Mesenchymal stem cell (in vitro differentiated cells and primary cell): ENCODE measurements around the gene ARFIP1.

Experiments
- DNase-seq: peaks from one replicate; pipeline ENCODE4 v3.0.0-alpha.2; 2013
- H2AFZ ChIP-seq: one replicate; pipeline ENCODE4 v1.6.1; 2013; ENCODE audit warnings: low read depth, mild to moderate bottlenecking, control low read depth, inconsistent platforms, low read length, moderate library complexity
- H2AK5ac ChIP-seq: 2 replicates; pipeline ENCODE4 v1.6.1; 2013; ENCODE audit warnings: low read length, moderate library complexity, mild to moderate bottlenecking, inconsistent platforms; ENCODE audit not compliant: severe bottlenecking
- H2BK120ac ChIP-seq: one replicate; pipeline ENCODE4 v1.6.1; 2013; ENCODE audit warnings: low read depth, mild to moderate bottlenecking, inconsistent platforms, low read length, moderate library complexity
- H2BK12ac ChIP-seq, 2 experiments: one replicate each; pipeline ENCODE4 v1.6.1; 2013; ENCODE audit warnings: inconsistent platforms in 2 of 2, low read length in 2 of 2, mild to moderate bottlenecking in 2 of 2, moderate library complexity in 2 of 2, control low read depth in 1 of 2
- H2BK15ac ChIP-seq: one replicate; pipeline ENCODE4 v1.6.1; 2013; ENCODE audit warnings: mild to moderate bottlenecking, low read depth, inconsistent platforms; ENCODE audit not compliant: poor library complexity, severe bottlenecking
- H2BK5ac ChIP-seq: 2 replicates; pipeline ENCODE4 v1.6.1; 2013; ENCODE audit warnings: low read depth, mild to moderate bottlenecking, low read length, control low read depth, inconsistent platforms; ENCODE audit not compliant: poor library complexity, severe bottlenecking
- H3K14ac ChIP-seq, 2 experiments: one replicate each; pipeline ENCODE4 v1.6.1; 2013; ENCODE audit warnings: inconsistent platforms in 2 of 2, low read length in 2 of 2, control low read depth in 1 of 2, mild to moderate bottlenecking in 1 of 2, moderate library complexity in 1 of 2
- H3K18ac ChIP-seq, 2 experiments: one replicate each; pipeline ENCODE4 v1.6.1; 2013; ENCODE audit warnings: inconsistent platforms in 2 of 2, low read length in 2 of 2, control low read depth in 1 of 2, low read depth in 1 of 2, mild to moderate bottlenecking in 1 of 2
- H3K23ac ChIP-seq, 2 experiments: one replicate each; pipeline ENCODE4 v1.6.1; 2013; ENCODE audit warnings: inconsistent platforms in 2 of 2, low read length in 2 of 2, mild to moderate bottlenecking in 2 of 2, moderate library complexity in 2 of 2, control low read depth in 1 of 2
- H3K27ac ChIP-seq: 2 replicates; pipeline ENCODE4 v1.5.1; 2013; ENCODE audit warnings: mild to moderate bottlenecking, moderate library complexity, low read length, control low read depth, inconsistent platforms; ENCODE audit not compliant: poor library complexity, severe bottlenecking
- H3K27me3 ChIP-seq, 2 experiments: 2 replicates each; pipeline versions ENCODE4 v1.6.1 to v1.7.0; 2013; ENCODE audit warnings: low read length in 2 of 2, mild to moderate bottlenecking in 2 of 2, moderate library complexity in 2 of 2, control low read depth in 1 of 2, inconsistent platforms in 1 of 2; ENCODE audit not compliant: control insufficient read depth in 1 of 2, insufficient read depth in 1 of 2
- H3K36me3 ChIP-seq, 2 experiments: 2 replicates each; pipeline versions ENCODE4 v1.6.1 to v1.7.0; 2013; ENCODE audit warnings: low read length in 2 of 2, control low read depth in 1 of 2, inconsistent platforms in 1 of 2, low read depth in 1 of 2, mild to moderate bottlenecking in 1 of 2; ENCODE audit not compliant: insufficient read depth in 2 of 2, control insufficient read depth in 1 of 2
- H3K4ac ChIP-seq, 2 experiments: one replicate each; pipeline ENCODE4 v1.6.1; 2013; ENCODE audit warnings: inconsistent platforms in 2 of 2, low read length in 2 of 2, mild to moderate bottlenecking in 2 of 2, moderate library complexity in 2 of 2, control low read depth in 1 of 2, low read depth in 1 of 2
- H3K4me1 ChIP-seq: 2 replicates; pipeline ENCODE4 v1.6.1; 2013; ENCODE audit warnings: low read depth, low read length, control low read depth; ENCODE audit not compliant: control insufficient read depth, insufficient read depth
- H3K4me2 ChIP-seq: 2 replicates; pipeline ENCODE4 v1.6.1; 2013; ENCODE audit warnings: low read length, mild to moderate bottlenecking, inconsistent platforms; ENCODE audit not compliant: poor library complexity, severe bottlenecking
- H3K4me3 ChIP-seq, 2 experiments: 2 replicates each; pipeline versions ENCODE4 v1.5.1 to v1.7.0; 2013; ENCODE audit warnings: low read length in 2 of 2, mild to moderate bottlenecking in 2 of 2, control low read depth in 1 of 2, low read depth in 1 of 2; ENCODE audit not compliant: insufficient read depth in 1 of 2
- H3K79me1 ChIP-seq: replicated peaks from 2 replicates; pipeline ENCODE4 v1.6.1; 2013; ENCODE audit warnings: mild to moderate bottlenecking, control low read depth, low read length, inconsistent platforms; ENCODE audit not compliant: poor library complexity, severe bottlenecking
- H3K9ac ChIP-seq: 2 replicates; pipeline ENCODE4 v1.7.0; 2013; ENCODE audit warnings: mild to moderate bottlenecking, low read length, moderate library complexity
- H3K9me3 ChIP-seq: 2 replicates; pipeline ENCODE4 v1.7.0; 2013; ENCODE audit warnings: mild to moderate bottlenecking, low read length; ENCODE audit not compliant: control insufficient read depth
- H4K8ac ChIP-seq: one replicate; pipeline ENCODE4 v1.6.1; 2013; ENCODE audit warnings: inconsistent platforms, mild to moderate bottlenecking, low read length, moderate library complexity
- H4K91ac ChIP-seq: one replicate; pipeline ENCODE4 v1.6.1; 2013; ENCODE audit warnings: mild to moderate bottlenecking, low read length, inconsistent platforms
- WGBS: methylation state at CpG from one replicate; pipeline ENCODE4 v1.1.7; 2013; ENCODE audit warnings: mixed read lengths; 5-methylcytosine and 5-hydroxymethylcytosine counted together

The ARFIP1 gene

DNA sequence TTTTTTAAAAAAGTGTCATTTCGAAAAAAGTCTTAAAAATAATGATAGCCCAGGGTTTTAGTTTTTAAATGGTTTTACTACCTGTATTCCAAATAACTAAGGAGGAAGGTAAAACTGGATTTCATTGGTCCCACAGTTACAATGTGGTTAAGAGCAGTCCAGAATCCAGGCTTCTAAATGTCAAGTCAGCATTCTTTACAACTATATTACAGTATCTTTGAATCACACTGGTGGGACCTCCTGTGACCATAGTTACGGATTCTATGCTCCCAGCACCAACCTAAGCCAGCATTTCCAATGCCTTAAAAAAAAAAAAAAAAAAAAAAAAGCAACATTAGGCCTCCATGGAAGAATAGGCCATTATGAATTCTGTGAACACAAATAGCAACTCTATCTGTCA is 6.4 kb upstream of the ARFIP1 start:
- Histone ChIP-seq H3K14ac (no peak overlapping the region), H3K4me1 (no peaks in the 10 kb centered on the region), H2BK12ac (no peak overlapping the region), H3K27me3 (no peaks in the 10 kb centered on the region), H4K91ac (no peak overlapping the region), H3K4me3 (no peak overlapping the region), H2AFZ (no peak overlapping the region), H3K4me2 (no peak overlapping the region), H3K9ac (no peak overlapping the region), H3K23ac (no peak overlapping the region), H3K36me3 (no peaks in the 10 kb centered on the region), H3K9me3 (no peaks in the 10 kb centered on the region), H3K4ac (no peak overlapping the region), H2BK15ac (no peak overlapping the region), H3K18ac (no peak overlapping the region), H2BK120ac (no peak overlapping the region), H4K8ac (no peak overlapping the region), H3K27ac (no peak overlapping the region), H2BK5ac (no peak overlapping the region), H3K79me1 (peaks cover 6% of the 10 kb centered on the region), H2AK5ac (no peak overlapping the region)
- WGBS: 81% methylated on average over 1 of the region's 2 CpGs
- no peak for DNase-seq

DNA sequence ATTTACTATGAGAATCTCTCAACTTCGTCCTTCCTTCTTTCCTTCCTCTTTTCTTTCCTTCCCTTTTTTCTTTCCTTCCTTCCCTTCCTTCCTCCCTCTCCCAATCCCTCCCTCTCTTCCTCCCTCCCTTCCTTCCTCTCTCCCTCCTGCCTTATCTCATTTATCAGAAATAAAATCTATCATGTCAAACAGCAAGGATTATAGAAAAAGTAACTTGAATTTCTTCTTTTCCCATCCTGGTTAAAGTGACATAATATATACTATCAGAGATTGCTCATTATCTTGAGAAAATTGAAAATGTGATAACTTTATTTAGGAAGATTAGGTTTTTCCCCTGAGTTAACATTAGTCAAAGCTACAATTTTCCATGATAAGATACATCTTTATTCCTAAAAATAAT is 5.8 kb upstream of the ARFIP1 start:
- H2AK5ac ChIP-seq: no peak overlapping the region
- H3K9me3 ChIP-seq: no peaks in the 10 kb centered on the region
- H3K36me3 ChIP-seq: no peaks in the 10 kb centered on the region
- no peak overlapping the region for H2BK120ac ChIP-seq
- H3K18ac ChIP-seq: no peak overlapping the region
- H3K4ac ChIP-seq: no peak overlapping the region
- H3K4me2 ChIP-seq: no peak overlapping the region
- no peaks in the 10 kb centered on the region for H3K27me3 ChIP-seq
- no peak overlapping the region for H2BK5ac ChIP-seq
- peaks cover 6% of the 10 kb centered on the region for H3K79me1 ChIP-seq
- no peak overlapping the region for H4K91ac ChIP-seq
- no peak overlapping the region for H3K23ac ChIP-seq
- 69% methylated on average over 1 of the region's 1 CpG for WGBS
- H3K27ac ChIP-seq: no peak overlapping the region
- DNase-seq: no peak
- H3K9ac ChIP-seq: no peak overlapping the region
- H4K8ac ChIP-seq: no peak overlapping the region
- H2BK12ac ChIP-seq: no peak overlapping the region
- no peak overlapping the region for H3K14ac ChIP-seq
- no peak overlapping the region for H2AFZ ChIP-seq
- H3K4me3 ChIP-seq: no peak overlapping the region
- no peaks in the 10 kb centered on the region for H3K4me1 ChIP-seq
- H2BK15ac ChIP-seq: no peak overlapping the region

DNA sequence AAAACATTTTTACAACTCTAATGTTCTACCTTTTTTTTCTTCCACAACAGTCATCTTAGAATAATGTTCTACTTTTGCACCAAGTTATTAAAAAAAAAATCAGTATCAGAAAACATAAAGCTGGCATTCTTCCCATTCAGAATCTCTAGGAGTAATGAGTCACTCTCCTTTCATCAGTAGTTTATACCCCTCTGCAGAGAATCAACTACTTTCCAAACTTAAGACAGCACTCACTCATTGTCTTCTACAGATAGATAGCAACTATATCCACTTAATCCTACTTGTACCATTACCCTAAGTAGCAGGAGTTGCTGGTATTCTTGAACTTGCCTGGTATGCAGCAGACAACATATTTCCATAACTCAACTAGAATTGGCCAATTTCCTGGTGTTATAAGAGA is 3.4 kb upstream of the ARFIP1 start:
- Histone ChIP-seq H3K9ac (no peak overlapping the region), H2BK5ac (no peak overlapping the region), H2BK12ac (no peak overlapping the region), H3K4me3 (no peak overlapping the region), H3K79me1 (peaks cover 6% of the 10 kb centered on the region), H3K4me2 (no peak overlapping the region), H2BK120ac (no peak overlapping the region), H4K8ac (no peak overlapping the region), H3K9me3 (no peaks in the 10 kb centered on the region), H3K4me1 (peaks cover 2% of the 10 kb centered on the region), H3K36me3 (no peaks in the 10 kb centered on the region), H2BK15ac (no peak overlapping the region), H3K14ac (no peak overlapping the region), H4K91ac (no peak overlapping the region), H3K23ac (no peak overlapping the region), H3K4ac (no peak overlapping the region), H2AK5ac (no peak overlapping the region), H2AFZ (no peak overlapping the region), H3K27me3 (no peaks in the 10 kb centered on the region), H3K27ac (no peak overlapping the region), H3K18ac (no peak overlapping the region)
- no peak for DNase-seq

DNA sequence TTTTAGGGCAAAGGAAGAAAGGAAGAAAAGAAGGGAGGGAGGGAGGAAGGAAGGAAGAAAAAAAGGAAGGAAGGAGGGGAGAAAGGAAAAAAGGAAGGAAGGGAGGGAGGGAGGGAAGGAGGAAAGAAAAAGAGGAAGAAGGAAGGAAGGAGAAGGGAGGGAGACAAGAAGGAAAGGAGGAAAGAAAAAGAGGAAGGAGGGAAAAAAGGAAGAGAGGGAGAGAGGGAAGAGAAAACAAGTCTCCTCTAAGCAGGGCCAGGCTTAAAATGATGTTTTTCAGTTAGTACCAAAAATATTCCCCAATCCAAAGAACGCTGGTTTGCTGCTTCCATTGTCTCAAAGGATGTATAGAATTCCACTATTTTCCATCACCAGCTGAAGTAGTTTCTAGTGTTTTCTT is 2.3 kb upstream of the ARFIP1 start:
- H2BK120ac ChIP-seq: no peak overlapping the region
- no peak overlapping the region for H2BK12ac ChIP-seq
- no peak overlapping the region for H3K9ac ChIP-seq
- peaks cover 6% of the 10 kb centered on the region for H3K79me1 ChIP-seq
- WGBS: 100% methylated on average over 1 of the region's 1 CpG
- no peak overlapping the region for H3K27ac ChIP-seq
- no peak overlapping the region for H2BK5ac ChIP-seq
- DNase-seq: no peak
- no peak overlapping the region for H2AK5ac ChIP-seq
- H3K4me1 ChIP-seq: peaks cover 2% of the 10 kb centered on the region
- no peak overlapping the region for H4K91ac ChIP-seq
- H3K18ac ChIP-seq: no peak overlapping the region
- no peaks in the 10 kb centered on the region for H3K27me3 ChIP-seq
- no peak overlapping the region for H3K23ac ChIP-seq
- H4K8ac ChIP-seq: no peak overlapping the region
- H3K4ac ChIP-seq: no peak overlapping the region
- H3K4me3 ChIP-seq: no peak overlapping the region
- no peak overlapping the region for H2BK15ac ChIP-seq
- no peaks in the 10 kb centered on the region for H3K36me3 ChIP-seq
- H3K14ac ChIP-seq: no peak overlapping the region
- no peaks in the 10 kb centered on the region for H3K9me3 ChIP-seq
- no peak overlapping the region for H2AFZ ChIP-seq
- no peak overlapping the region for H3K4me2 ChIP-seq
